Measurements from ENCODE around the gene STRIP2.
"Not testable (repeated sequence)": the region's sequence is repeated elsewhere in the genome, so short reads cannot be mapped to it uniquely, and the experiment has no call there.

The STRIP2 gene

GRCh38 chr7:129454249-129454551, 20.0 kb downstream of the STRIP2 start:
- no peak for DNase-seq

- DNase-seq: no peak
These were observed 22.2 kb downstream of the STRIP2 start for GRCh38 chr7:129456421-129456820.

GRCh38 chr7:129457101-129457500, 22.9 kb downstream of the STRIP2 start:
- no peak for DNase-seq

- DNase-seq: no peak
These were observed 23.9 kb downstream of the STRIP2 start for GRCh38 chr7:129458171-129458570.

GRCh38 chr7:129461809-129462208, 27.6 kb downstream of the STRIP2 start:
- DNase-seq: no peak

GRCh38 chr7:129462420-129462819, 28.2 kb downstream of the STRIP2 start:
- no peak for DNase-seq

GRCh38 chr7:129464194-129464593, 30.0 kb downstream of the STRIP2 start:
- no peak for DNase-seq

GRCh38 chr7:129465080-129465479, 30.8 kb downstream of the STRIP2 start:
- DNase-seq: no peak

GRCh38 chr7:129466796-129467195, 32.6 kb downstream of the STRIP2 start:
- peak; percentile 45 for DNase-seq

GRCh38 chr7:129468087-129468486, 33.9 kb downstream of the STRIP2 start:
- no peak for DNase-seq

- no peak for DNase-seq
These were observed 34.3 kb downstream of the STRIP2 start for GRCh38 chr7:129468547-129468946.

GRCh38 chr7:129469930-129470329, 35.7 kb downstream of the STRIP2 start:
- no peak for DNase-seq

- no peak for DNase-seq
These were observed 36.2 kb downstream of the STRIP2 start for GRCh38 chr7:129470411-129470810.

- DNase-seq: no peak
These were observed 37.2 kb downstream of the STRIP2 start for GRCh38 chr7:129471402-129471827.

GRCh38 chr7:129475931-129476330, 41.7 kb downstream of the STRIP2 start:
- not testable (repeated sequence) for DNase-seq

GRCh38 chr7:129476398-129476797, 42.2 kb downstream of the STRIP2 start:
- DNase-seq: not testable (repeated sequence)

- DNase-seq: no peak
These were observed 45.6 kb downstream of the STRIP2 start for GRCh38 chr7:129479831-129480230.

- DNase-seq: no peak
These were observed 46.6 kb downstream of the STRIP2 start for GRCh38 chr7:129480674-129481363.

- not testable (repeated sequence) for DNase-seq
These were observed 47.1 kb downstream of the STRIP2 start for GRCh38 chr7:129481376-129481775.

GRCh38 chr7:129482781-129483180, 48.5 kb downstream of the STRIP2 start:
- DNase-seq: no peak

GRCh38 chr7:129489491-129489890, 55.3 kb downstream of the STRIP2 start:
- DNase-seq: no peak

- DNase-seq: no peak
These were observed 58.2 kb downstream of the STRIP2 start for GRCh38 chr7:129492391-129492790.

- DNase-seq: no peak
These were observed 59.3 kb downstream of the STRIP2 start for GRCh38 chr7:129493555-129493954.

GRCh38 chr7:129494041-129494440, 59.8 kb downstream of the STRIP2 start:
- DNase-seq: no peak

GRCh38 chr7:129495987-129496386, 61.8 kb downstream of the STRIP2 start:
- DNase-seq: no peak
